GM08714 (cell line): ENCODE measurements around the gene MGAT4B.

ENCODE experiments used
- H3K4me3 ChIP-seq: fragments of 200-500 bp; sonication (Bioruptor generic); 2 replicates; pipeline ENCODE4 v1.5.1; 2014; ENCODE audit warnings: mild to moderate bottlenecking, low read length, inconsistent platforms
- ZNF274 ChIP-seq: IDR thresholded peaks from 2 replicates; pipeline ENCODE4 v1.6.1; 2012; ENCODE audit warnings: mild to moderate bottlenecking, low read depth, low read length

MGAT4B gene

DNA sequence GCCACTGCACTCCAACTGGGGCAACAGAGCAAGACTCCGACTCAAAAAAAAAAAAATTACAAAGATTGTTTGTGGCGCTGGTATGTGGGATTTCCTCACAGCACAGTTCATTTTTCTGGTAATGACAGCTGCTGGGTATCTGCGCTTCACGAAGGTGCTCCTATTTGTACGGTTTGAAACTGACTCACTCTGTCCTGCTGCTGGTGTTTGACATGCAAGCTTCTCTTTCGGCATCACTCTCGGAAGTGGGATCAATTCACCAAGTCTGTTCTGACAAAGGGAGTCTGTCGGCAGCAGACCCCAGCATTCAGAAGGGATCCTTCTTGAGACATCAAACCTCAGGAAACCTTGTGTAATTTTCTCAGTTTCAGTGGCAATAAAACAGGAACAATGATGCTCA is 47.7 kb downstream of the MGAT4B start:
- TF ChIP-seq ZNF274: no peak
- no peak overlapping the region for H3K4me3 ChIP-seq

DNA sequence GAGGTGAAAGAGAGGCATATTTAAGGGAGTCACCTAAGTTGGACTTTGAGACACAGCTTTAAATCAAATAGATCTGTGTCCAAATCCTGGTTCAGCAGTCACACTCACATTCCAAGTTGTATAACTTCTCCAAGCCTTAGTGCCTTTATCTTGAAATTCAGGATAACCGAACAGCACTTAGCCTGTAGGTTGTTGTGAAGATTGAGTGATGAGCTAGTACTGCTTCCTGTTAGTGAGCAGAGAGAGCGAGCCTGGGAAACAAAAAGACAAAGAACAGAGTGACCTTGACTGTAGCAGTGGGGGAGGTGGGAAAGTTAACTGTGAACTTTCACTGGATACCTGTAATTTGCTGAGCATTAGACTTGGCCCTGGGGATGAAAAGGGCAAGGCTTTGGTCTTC is 51.6 kb downstream of the MGAT4B start:
- no peak overlapping the region for H3K4me3 ChIP-seq
- TF ChIP-seq ZNF274: no peak

DNA sequence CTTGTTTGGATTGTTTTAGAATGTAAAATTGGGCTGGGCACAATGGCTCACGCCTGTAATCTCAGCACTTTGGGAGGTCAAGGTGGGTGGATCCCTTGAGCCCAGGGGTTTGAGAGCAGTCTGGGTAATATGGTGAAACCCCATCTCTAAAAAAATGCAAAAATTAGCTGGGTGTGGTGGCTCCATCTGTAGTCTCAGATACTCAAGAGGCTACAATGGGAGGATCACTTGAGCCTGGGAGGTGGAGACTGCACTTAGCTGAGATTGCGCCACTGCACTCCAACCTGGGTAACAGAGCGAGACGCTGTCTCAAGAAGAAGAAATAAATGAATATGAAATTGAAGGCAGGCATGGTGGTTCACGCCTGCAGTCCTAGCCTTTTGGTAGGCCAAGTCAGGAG is 52.7 kb downstream of the MGAT4B start:
- no peak for TF ChIP-seq ZNF274
- no peak overlapping the region for H3K4me3 ChIP-seq

DNA sequence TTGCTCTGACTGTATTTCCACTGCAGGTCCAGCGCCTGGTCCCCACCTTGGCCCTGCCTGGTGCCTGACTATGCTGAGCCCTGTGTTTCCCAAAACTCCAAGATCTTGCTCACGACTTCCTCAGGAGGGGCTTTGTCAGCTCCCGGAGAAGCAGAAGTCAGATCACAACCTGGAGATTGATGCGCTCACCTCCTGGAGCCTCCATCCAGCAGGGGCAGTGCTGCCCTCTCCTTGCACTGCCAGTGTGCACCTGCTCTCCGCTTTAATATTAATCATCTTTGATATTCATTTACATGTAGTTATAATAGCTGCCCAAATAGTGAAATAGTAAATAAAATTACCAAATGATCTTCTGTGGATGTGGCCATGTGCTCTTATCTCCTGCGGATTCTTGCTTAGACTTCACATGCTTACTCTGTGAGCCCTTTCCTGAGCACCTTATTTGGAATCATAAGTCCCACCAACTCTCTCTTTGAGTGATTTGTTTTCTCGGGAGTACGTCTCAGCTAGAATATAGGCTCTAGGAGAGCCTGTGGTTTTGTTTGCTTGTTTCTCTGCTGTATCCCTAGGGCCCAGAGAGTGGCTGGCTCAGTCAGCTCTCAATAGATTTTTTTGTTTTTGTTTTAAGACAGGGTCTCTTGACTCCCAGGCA is 56.7 kb downstream of the MGAT4B start:
- TF ChIP-seq ZNF274: no peak

DNA sequence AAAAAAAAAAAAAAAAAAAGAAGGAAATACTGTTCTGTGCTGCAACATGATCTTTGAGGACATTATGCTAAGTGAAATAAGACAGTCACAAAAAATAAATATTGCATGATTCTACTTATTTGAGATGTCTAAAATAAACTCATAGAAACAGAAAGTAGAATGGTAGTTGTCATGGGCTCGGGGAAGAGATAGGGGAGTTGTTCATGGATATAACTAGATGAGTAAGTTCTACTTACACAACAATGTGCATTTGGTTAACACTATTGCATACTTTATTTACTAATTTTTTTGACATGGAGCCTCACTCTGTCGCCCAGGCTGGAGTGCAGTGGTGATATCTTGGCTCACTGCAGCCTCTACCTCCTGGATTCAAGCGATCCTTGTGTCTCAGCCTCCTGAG is 58.9 kb downstream of the MGAT4B start:
- no peak overlapping the region for H3K4me3 ChIP-seq
- TF ChIP-seq ZNF274: no peak

More for the DNA sequence above, 56.7 kb downstream of the MGAT4B start:
- H3K4me3 ChIP-seq: no peak overlapping the region
